Measurements from ENCODE around the gene PLXNA4.

PLXNA4 gene

GRCh38 chr7:132249256-132249971, 326.9 kb downstream of the PLXNA4 start:
- DNase-seq (ENCODE audit: extremely low spot score) = no peak
- POLR2A ChIA-PET = no interaction called here
- CTCF ChIA-PET = interaction anchor here (1.7 to 1.9 kb wide), 2 partner anchors 23 to 304 kb away, joined by 5 read pairs; no protein-coding TSS in a partner anchor
- no peak for TF ChIP-seq CTCF (IDR thresholded peaks at IDR 0.05; ENCODE audit: control extremely low read depth, extremely low read depth, low read depth, missing control alignments)

GRCh38 chr7:132248841-132249240, 327.4 kb downstream of the PLXNA4 start:
- no peak for TF ChIP-seq CTCF (IDR thresholded peaks at IDR 0.05; ENCODE audit: control extremely low read depth, extremely low read depth, low read depth, missing control alignments)
- DNase-seq (ENCODE audit: extremely low spot score) = no peak
- POLR2A ChIA-PET = no interaction called here
- CTCF ChIA-PET = interaction anchor here (1.4 to 1.9 kb wide), 3 partner anchors 24 to 390 kb away, joined by 3 to 5 read pairs (median 5); no protein-coding TSS in a partner anchor

GRCh38 chr7:132247995-132248618, 328.2 kb downstream of the PLXNA4 start:
- DNase-seq (ENCODE audit: extremely low spot score) = no peak
- no peak for TF ChIP-seq CTCF (IDR thresholded peaks at IDR 0.05; ENCODE audit: control extremely low read depth, extremely low read depth, low read depth, missing control alignments)
- ChIA-PET POLR2A (no interaction called here), CTCF (interaction anchor here (1.4 to 1.9 kb wide), 3 partner anchors 24 to 390 kb away, joined by 3 to 5 read pairs (median 5); no protein-coding TSS in a partner anchor)

GRCh38 chr7:132246591-132246990, 329.7 kb downstream of the PLXNA4 start:
- no peak for DNase-seq (ENCODE audit: extremely low spot score)
- ChIA-PET CTCF (interaction anchor here (0.9 to 1.4 kb wide), 2 partner anchors 54 to 301 kb away, joined by 3 read pairs; no protein-coding TSS in a partner anchor), POLR2A (no interaction called here)
- no peak for TF ChIP-seq CTCF (IDR thresholded peaks at IDR 0.05; ENCODE audit: control extremely low read depth, extremely low read depth, low read depth, missing control alignments)

- DNase-seq (ENCODE audit: extremely low spot score) = no peak
- CTCF ChIA-PET = interaction anchor here (1.8 kb wide), 1 partner anchor 14 kb away, joined by 7 read pairs; no protein-coding TSS in a partner anchor
- POLR2A ChIA-PET = no interaction called here
- TF ChIP-seq CTCF (IDR thresholded peaks at IDR 0.05; ENCODE audit: control extremely low read depth, extremely low read depth, low read depth, missing control alignments) = no peak
These were observed 330.7 kb downstream of the PLXNA4 start for GRCh38 chr7:132245539-132245938.

- no peak for TF ChIP-seq CTCF (IDR thresholded peaks at IDR 0.05; ENCODE audit: control extremely low read depth, extremely low read depth, low read depth, missing control alignments)
- ChIA-PET POLR2A (no interaction called here), CTCF (interaction anchor here (0.6 to 1.8 kb wide), 3 partner anchors 10 to 74 kb away, joined by 3 to 7 read pairs (median 6); no protein-coding TSS in a partner anchor)
- no peak for DNase-seq (ENCODE audit: extremely low spot score)
These were observed 331.3 kb downstream of the PLXNA4 start for GRCh38 chr7:132244903-132245480.
